Activated T-helper 2 cell treated with anti-CD3 and anti-CD28 coated beads, Interferon-gamma antibody, Interleukin-2, Interleukin-4, amounts not matched to agents 10 μg/mL and 5 μg/mL and 100 μg/mL, durations not matched to agents 14 hours and 24 hours and 36 hours (primary cell): Measurements from ENCODE around the gene SDHAF2. TPM values are rescaled to one million over a fixed set of nuclear protein-coding genes. Genes with fewer than 3 reads are reported as not detected.
"Not testable (repeated sequence)": the region's sequence is repeated elsewhere in the genome, so short reads cannot be mapped to it uniquely, and the experiment has no call there.

Experiments
- DNase-seq: peaks from one replicate; pipeline ENCODE4 v3.0.0; 2021; ENCODE audit warnings: low spot score
- H3K27ac Mint-ChIP-seq: one replicate; pipeline ENCODE4 v1.8.0; 2021; ENCODE audit warnings: mixed read lengths
- H3K27me3 Mint-ChIP-seq: one replicate; pipeline ENCODE4 v1.8.0; 2021; ENCODE audit warnings: low read depth, mixed read lengths
- H3K36me3 Mint-ChIP-seq: one replicate; pipeline ENCODE4 v1.8.0; 2021; ENCODE audit warnings: low read depth, mixed read lengths
- H3K4me1 Mint-ChIP-seq: one replicate; pipeline ENCODE4 v1.8.0; 2021; ENCODE audit warnings: low read depth, mixed read lengths
- H3K4me3 Mint-ChIP-seq: one replicate; pipeline ENCODE4 v1.8.0; 2021; ENCODE audit warnings: low read depth, mild to moderate bottlenecking, moderate library complexity, mixed read lengths
- H3K9me3 Mint-ChIP-seq: one replicate; pipeline ENCODE4 v1.8.0; 2021; ENCODE audit warnings: mixed read lengths
- intact Hi-C: fragments of 100-400 bp; cut with micrococcal nuclease; formaldehyde crosslinking; loops from one replicate; pipeline ENCODE4 v1.15.1; 2023
- total RNA-seq: library from RNA; stranded (reverse); gene quantifications from 2 replicates; pipeline ENCODE4 v1.2.3, GENCODE V29; 2022

The SDHAF2 gene
- 41.6 and 46.4 TPM in 2 replicates for total RNA-seq

DNA sequence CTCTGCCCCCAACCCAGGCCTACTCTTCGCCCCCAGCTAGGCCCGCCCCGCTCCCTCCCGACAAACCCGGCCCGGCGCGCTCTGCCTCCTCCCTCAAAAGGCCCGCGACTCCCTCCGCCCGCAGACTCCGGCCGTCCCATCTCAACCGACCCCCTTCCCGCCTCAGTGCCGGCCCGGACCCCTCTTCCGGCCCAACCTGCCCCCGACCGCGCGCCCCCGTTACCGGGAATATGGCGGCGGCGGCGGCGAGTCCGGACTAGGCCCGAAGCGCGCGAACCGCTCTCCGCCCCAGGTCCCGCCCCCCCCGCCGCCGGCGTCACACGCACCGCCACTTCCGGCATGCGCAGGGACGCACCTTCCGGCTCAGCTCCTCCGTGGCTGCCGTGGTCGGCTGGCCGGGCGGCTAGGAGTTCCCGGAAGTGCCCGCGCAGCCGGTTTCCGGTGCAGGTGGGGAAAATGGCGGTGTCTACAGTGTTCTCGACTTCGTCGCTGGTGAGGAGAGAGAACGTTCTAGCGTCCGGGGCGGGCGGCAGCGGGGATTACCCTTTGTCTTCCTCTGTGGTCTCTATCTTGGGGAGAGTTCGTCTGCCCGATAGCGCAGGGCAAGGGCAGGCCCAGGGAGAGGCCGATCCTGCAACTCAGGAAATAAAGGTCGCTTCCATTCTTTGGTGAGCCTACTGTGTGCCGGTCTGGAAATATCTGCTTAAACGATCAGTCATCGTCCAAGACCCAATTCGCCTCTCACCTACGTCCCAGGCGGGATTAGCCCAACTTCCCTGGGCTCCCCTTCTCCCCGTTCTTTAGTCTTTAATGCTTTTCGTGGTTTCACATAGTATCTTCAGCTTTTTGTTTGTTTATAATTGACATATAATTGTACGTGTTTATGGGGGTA is at the start of gene SDHAF2, which contains the start of gene CPSF7:
Gene SDHAF2, plus strand, starts transcription at position 434 of the 892 bp plus-strand sequence. Its CDS starts 23 bp downstream, at position 457.
Gene CPSF7, minus strand, starts transcription at position 285 of the 892 bp plus-strand sequence. CDS start 740 bp downstream, outside the sequence.
- Mint-ChIP-seq H3K9me3 (no peaks in the 10 kb centered on the region), H3K27ac (peak within 1 kb of the TSS; percentile 97), H3K27me3 (no peaks in the 10 kb centered on the region), H3K4me3 (peak within 1 kb of the TSS; percentile 95), H3K36me3 (peaks cover 58% of the 10 kb centered on the region), H3K4me1 (peaks cover 43% of the 10 kb centered on the region)
- intact Hi-C loops, result loop anchor here (1.0 to 2.0 kb wide), 3 partner anchors 37 to 97 kb away; partner anchors contain the start of genes DDB1, TKFC, TMEM138 and TMEM216
- DNase-seq, result peak; percentile 97

- intact Hi-C loops, result loop anchor here (10.0 kb wide), 1 partner anchor 126 kb away; no protein-coding TSS in a partner anchor
Measured at GRCh38 chr11:61380884-61381283, 49.0 kb upstream of the SDHAF2 start.

GRCh38 chr11:61383859-61384258 is 46.1 kb upstream of the SDHAF2 start:
- H3K27ac Mint-ChIP-seq, H3K27me3 Mint-ChIP-seq, H3K4me1 Mint-ChIP-seq, H3K36me3 Mint-ChIP-seq, DNase-seq, H3K4me3 Mint-ChIP-seq, H3K9me3 Mint-ChIP-seq: not testable (repeated sequence)
- intact Hi-C loops, result loop anchor here (10.0 kb wide), 1 partner anchor 129 kb away; no protein-coding TSS in a partner anchor

More at GRCh38 chr11:61380884-61381283, 49.0 kb upstream of the SDHAF2 start:
- DNase-seq, result no peak
- H3K27me3 Mint-ChIP-seq, result no peaks in the 10 kb centered on the region
- peaks cover 6% of the 10 kb centered on the region for H3K4me1 Mint-ChIP-seq
- no peak overlapping the region for H3K27ac Mint-ChIP-seq
- H3K36me3 Mint-ChIP-seq, result peaks cover 15% of the 10 kb centered on the region
- H3K9me3 Mint-ChIP-seq, result no peaks in the 10 kb centered on the region
- H3K4me3 Mint-ChIP-seq, result no peak overlapping the region

DNA sequence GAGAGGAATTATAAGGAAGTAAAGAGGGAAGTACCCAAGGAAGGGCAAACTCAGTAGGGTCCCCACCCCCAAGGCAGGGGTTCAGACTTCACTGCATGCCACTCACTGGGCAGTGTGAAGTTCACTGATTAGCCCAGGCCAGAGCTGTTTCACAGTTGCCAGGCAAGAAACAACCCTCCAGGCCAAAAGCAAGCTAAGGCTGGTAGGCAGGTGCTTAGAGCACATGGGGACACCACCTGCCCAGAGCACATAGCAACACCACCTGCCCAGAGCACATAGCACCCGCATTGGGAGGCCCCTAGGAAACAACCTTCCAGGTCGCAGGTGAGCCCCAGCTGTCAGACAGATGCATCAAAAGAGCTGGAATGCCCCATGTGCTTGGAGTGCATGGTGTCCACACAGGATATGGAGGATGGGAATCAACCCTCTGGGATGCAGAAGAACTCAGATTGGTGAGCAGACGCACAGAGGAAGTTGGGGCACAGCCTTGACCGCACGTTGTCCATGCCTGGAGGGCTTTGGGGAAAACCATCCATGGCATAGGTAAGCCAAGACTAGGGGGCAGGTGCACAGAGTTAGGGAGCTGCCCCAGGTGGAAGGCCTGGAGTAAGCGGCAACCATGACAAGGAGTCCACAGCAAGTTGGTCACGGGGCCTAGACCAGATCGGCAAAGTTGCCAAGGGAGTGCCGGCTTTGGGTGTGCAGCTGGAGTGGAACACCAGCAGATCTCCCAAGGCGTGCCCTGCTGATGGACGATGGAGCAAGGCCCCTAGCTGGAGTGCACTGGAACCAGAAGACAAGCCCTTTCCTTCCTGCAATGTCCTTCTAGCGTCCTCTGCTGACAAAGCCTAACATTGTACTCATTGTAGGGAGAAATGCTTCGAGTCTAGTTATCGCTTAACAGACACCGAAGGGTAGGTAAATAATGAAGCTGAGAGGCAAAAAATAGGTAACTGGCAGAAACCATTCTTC is 45.4 kb upstream of the SDHAF2 start:
- Mint-ChIP-seq H3K4me1 (peaks cover 6% of the 10 kb centered on the region), H3K36me3 (no peaks in the 10 kb centered on the region), H3K9me3 (peaks cover 3% of the 10 kb centered on the region), H3K27ac (no peak overlapping the region), H3K4me3 (no peak overlapping the region), H3K27me3 (no peaks in the 10 kb centered on the region)
- intact Hi-C loops, result loop anchor here (1.0 to 10.0 kb wide), 2 partner anchors 48 to 130 kb away; no protein-coding TSS in a partner anchor
- DNase-seq, result no peak

GRCh38 chr11:61390161-61390560 is 39.8 kb upstream of the SDHAF2 start:
- Mint-ChIP-seq H3K4me3 (no peak overlapping the region), H3K27me3 (no peaks in the 10 kb centered on the region), H3K9me3 (peaks cover 8% of the 10 kb centered on the region), H3K36me3 (peaks cover 12% of the 10 kb centered on the region), H3K4me1 (peaks cover 18% of the 10 kb centered on the region), H3K27ac (no peak overlapping the region)
- no peak for DNase-seq
- intact Hi-C loops, result no loop called here

GRCh38 chr11:61392981-61393595 is 36.8 kb upstream of the SDHAF2 start:
- no peaks in the 10 kb centered on the region for H3K27me3 Mint-ChIP-seq
- peak overlapping the region; percentile 84 for H3K4me3 Mint-ChIP-seq
- H3K27ac Mint-ChIP-seq, result peak overlapping the region; percentile 91
- H3K36me3 Mint-ChIP-seq, result peaks cover 27% of the 10 kb centered on the region
- H3K9me3 Mint-ChIP-seq, result peaks cover 8% of the 10 kb centered on the region
- DNase-seq, result no peak
- peaks cover 15% of the 10 kb centered on the region for H3K4me1 Mint-ChIP-seq
- intact Hi-C loops, result loop anchor here (1.0 to 2.0 kb wide), 3 partner anchors 30 to 57 kb away; partner anchors contain the start of genes CPSF7 and TMEM138

DNA sequence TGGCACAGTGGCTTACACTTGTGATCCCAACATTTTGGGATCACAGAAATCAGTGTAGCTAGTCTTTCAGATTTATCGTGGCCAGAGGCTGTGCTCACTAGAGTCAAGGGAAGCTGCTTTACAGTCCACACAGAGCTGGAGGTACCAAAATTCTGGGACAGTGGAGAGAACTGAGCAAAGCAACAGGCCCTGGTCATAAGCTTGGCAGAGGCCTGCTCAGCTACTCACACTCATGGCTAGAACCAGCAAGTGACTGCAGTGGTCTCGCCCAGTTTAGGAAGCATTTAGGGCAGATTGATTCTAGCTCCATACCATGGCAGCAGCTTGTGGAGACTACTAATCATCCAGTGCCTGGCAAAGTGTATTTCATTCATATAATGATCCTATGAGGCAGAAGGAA is 28.8 kb upstream of the SDHAF2 start:
- Mint-ChIP-seq H3K27ac (no peak overlapping the region), H3K27me3 (no peaks in the 10 kb centered on the region)

DNA sequence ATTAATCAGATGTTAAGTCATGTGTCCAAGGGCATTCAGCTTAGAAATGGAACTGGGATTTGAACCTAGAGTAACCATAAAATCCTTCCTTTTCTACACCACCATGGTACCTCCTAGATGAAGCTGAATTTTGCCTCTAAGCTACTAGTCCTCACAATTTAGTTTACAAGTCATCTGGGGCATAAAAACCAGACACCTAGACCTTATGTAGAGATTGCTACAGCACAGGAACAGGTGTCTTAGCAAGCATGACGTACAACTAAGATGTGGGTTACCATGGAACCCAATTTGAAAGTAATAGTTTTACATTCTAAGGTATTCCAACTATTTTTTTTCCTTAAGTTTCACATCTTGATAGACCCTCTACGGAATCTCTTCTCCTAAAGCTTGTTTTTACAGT is 28.4 kb upstream of the SDHAF2 start:
- intact Hi-C loops, result no loop called here
- DNase-seq, result no peak
- Mint-ChIP-seq H3K27ac (no peak overlapping the region), H3K36me3 (peaks cover 66% of the 10 kb centered on the region), H3K9me3 (no peaks in the 10 kb centered on the region), H3K27me3 (no peaks in the 10 kb centered on the region), H3K4me3 (no peak overlapping the region), H3K4me1 (no peaks in the 10 kb centered on the region)

More for the DNA sequence above, 28.8 kb upstream of the SDHAF2 start:
- intact Hi-C loops, result no loop called here
- Mint-ChIP-seq H3K4me1 (no peaks in the 10 kb centered on the region), H3K4me3 (no peak overlapping the region), H3K9me3 (no peaks in the 10 kb centered on the region), H3K36me3 (peaks cover 63% of the 10 kb centered on the region)
- no peak for DNase-seq

GRCh38 chr11:61403658-61404057 is 26.3 kb upstream of the SDHAF2 start:
- Mint-ChIP-seq H3K4me1 (no peaks in the 10 kb centered on the region), H3K36me3 (peaks cover 76% of the 10 kb centered on the region), H3K9me3 (no peaks in the 10 kb centered on the region), H3K4me3 (no peak overlapping the region), H3K27me3 (no peaks in the 10 kb centered on the region), H3K27ac (no peak overlapping the region)
- no peak for DNase-seq
- intact Hi-C loops, result no loop called here

- intact Hi-C loops, result no loop called here
- no peak for DNase-seq
- Mint-ChIP-seq H3K27ac (no peak overlapping the region), H3K9me3 (no peaks in the 10 kb centered on the region), H3K27me3 (no peaks in the 10 kb centered on the region), H3K4me3 (no peak overlapping the region), H3K4me1 (no peaks in the 10 kb centered on the region), H3K36me3 (peaks cover 76% of the 10 kb centered on the region)
Measured at GRCh38 chr11:61404103-61404502, 25.8 kb upstream of the SDHAF2 start.

DNA sequence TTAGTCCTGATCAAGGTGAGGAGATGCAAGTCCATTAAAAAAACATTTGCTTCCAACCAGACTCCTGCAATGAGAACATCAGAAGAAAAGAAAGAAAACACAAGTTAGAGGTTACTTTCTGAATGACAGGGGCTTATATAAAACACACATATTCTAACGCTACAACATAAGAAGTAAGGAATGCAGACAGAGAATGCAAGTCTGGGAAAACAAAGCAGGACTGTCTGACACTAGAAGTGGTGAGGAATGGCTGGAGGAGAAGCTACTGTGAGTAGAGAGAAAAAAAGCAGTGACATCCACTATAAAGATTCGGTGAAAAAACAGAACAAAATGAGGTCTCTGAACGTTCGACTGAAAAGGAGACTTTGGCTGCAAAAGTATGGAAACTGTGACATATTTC is 25.3 kb upstream of the SDHAF2 start:
- peaks cover 79% of the 10 kb centered on the region for H3K36me3 Mint-ChIP-seq
- no peak overlapping the region for H3K4me3 Mint-ChIP-seq
- no peak overlapping the region for H3K27ac Mint-ChIP-seq
- intact Hi-C loops, result no loop called here
- no peaks in the 10 kb centered on the region for H3K27me3 Mint-ChIP-seq
- no peak for DNase-seq
- no peaks in the 10 kb centered on the region for H3K9me3 Mint-ChIP-seq
- no peaks in the 10 kb centered on the region for H3K4me1 Mint-ChIP-seq

- intact Hi-C loops, result no loop called here
- no peak overlapping the region for H3K4me3 Mint-ChIP-seq
- H3K4me1 Mint-ChIP-seq, result no peaks in the 10 kb centered on the region
- H3K9me3 Mint-ChIP-seq, result no peaks in the 10 kb centered on the region
- H3K27me3 Mint-ChIP-seq, result no peaks in the 10 kb centered on the region
- peaks cover 85% of the 10 kb centered on the region for H3K36me3 Mint-ChIP-seq
- no peak overlapping the region for H3K27ac Mint-ChIP-seq
- no peak for DNase-seq
Measured at GRCh38 chr11:61406067-61406466, 23.9 kb upstream of the SDHAF2 start.
